DMS114 treated with DMSO at 0.1 percent for 48 hours (cell line): ENCODE measurements around the gene KCNC3.
"Not testable (repeated sequence)": the region's sequence is repeated elsewhere in the genome, so short reads cannot be mapped to it uniquely, and the experiment has no call there.

ENCODE experiments used
- DNase-seq: peaks from one replicate; lab custom pipeline; 2025; ENCODE audit not compliant: unreplicated experiment; lab: John Stamatoyannopoulos, UW

The KCNC3 gene

DNA sequence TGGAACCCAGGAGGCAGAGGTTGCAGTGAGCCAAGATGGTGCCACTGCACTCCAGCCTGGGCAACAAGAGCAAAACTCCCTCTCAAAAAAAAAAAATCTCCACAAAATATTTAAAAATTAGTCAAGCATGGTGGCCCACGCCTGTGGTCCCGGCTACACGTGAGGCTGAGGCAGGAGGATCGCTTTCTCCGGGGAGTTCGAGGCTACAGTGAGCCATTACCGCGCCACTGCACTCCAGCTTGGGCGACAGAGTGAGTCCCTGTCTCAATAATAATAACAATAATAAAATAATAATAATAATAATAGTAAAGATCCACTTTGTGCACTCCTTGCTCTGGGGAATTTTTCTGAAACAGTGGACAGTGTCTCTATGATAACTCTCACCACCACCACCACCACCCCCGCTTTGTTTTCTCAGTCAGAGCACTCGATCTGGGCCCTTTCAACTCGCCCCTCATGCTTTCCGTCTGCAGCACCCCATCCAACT is 27.6 kb upstream of the KCNC3 start:
- no peak for DNase-seq

DNA sequence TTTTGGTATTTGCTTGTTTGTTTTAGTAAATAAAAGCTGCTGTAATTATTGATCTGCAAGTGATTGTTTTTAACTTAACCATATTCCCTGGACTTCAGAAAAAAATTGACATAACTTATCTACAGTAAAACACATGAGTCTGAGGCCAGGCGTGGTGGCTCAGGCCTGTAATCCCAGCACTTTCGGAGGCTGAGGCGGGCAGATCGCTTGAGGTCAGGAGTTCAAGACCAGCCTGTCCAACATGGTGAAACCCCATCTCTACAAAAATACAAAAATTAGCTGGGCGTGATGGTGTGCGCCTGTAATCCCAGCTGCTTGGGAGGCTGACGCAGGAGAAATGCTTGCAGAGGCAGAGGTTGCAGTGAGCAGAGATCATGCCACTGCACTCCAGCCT is 24.3 kb upstream of the KCNC3 start:
- not testable (repeated sequence) for DNase-seq

DNA sequence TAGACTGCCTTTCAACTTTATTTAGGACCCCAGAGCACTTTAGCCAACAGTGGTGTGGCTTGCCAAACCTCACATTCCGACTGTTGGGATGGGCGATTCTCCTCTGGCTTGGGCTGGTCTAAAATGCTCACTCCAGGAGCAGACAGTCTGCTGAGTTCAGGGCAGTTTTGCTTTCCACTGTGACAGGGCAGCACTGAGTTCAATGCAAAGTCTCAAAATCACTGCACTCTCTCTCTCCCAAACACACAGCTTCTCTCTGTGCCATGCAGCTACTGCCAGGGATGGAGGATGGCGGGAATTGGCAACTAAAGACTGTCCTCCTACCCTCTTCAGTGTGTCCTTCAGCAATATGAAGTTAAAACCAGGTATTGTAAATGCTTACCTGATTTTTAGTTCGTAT is 23.1 kb upstream of the KCNC3 start:
- no peak for DNase-seq

DNA sequence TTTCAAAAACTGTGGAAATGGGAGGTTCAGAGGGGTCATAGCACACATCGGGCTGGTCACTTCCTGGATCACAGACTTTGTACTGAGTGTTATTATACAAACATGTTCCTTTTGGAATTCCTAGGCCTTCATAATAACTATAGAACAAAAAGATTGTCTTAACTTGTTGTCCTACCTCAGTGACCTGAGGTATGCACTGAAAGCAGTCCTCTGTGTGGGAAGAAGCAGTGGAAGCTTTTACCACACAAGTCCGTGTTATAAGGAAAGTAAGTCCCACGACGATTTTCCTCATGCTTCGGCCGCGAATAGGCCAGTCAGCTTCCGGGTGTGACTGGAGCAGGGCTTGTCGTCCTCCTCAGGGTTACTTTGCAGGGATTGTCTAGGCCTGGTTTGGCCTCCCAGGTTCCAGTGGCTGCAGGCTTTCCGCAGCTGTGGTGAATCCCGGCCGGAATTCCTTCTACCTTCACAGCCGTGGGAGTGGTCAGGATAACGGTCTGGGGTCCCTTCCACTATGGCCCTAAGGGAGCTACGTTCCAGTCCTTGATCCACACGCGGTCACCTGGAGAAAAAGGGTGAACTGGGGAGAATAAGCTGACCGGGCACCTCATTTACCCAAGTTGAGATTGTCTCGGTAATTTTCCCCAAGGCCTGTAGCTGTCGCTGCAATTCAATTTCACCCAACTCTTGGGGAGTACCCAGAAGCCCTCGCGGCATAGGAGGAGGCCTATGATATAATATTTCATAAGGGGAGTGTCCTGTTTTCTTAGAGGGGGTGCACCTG is 20.3 kb upstream of the KCNC3 start:
- no peak for DNase-seq

DNA sequence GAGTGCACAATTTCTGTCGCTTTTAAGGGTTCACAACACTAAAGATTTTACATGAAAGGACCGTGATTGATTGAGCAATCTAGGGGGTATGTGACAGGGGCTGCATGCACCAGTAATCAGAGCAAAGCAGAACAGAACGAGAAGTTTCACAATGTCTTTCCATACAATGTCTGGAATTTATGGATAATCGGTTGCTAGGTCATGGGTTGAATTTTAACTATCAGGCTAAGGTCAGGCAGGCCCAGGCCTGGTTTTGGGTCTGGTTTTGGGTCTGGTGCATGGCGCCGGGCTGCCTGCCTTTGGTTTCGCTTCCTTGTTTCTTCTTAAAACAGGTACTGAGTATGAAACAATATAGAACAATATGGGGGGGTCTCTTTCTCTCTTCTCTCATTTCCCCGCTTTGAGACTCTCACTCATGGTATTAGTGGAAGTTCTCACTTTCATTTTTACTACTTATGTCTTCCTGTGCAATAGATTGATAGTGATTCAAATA is 18.0 kb upstream of the KCNC3 start:
- DNase-seq: not testable (repeated sequence)

DNA sequence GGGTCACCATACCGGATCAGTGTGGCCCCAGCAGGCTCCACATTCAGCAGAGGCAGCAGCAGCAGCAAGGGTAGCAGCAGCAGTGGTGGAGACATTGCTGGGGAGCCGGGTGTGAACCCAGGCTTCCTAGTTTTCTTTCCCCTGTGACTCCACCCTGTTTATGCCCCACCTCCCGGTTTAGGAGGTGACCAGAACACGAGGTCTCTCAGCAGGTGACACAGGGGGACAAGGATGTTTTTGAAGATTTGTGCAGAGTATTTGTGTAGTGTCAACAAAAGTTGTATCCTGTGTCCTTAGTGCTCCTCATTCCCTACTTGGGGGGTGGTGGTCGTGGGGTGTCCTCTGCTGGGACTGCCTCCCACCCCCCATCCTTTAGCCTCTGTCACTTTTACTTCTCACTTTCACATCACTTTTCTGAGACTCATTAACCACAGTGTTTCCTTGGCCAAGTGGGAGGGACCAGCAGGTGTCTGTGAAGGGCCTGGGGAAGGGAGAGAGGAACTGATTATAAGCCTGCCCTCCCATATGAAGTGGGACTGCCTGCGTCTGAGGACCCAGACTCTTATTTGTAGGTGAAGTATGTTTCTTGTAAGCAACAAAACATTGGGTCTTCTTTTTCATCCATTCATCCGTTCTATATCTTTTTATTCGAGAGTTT is 15.6 kb upstream of the KCNC3 start:
- DNase-seq: no peak

DNA sequence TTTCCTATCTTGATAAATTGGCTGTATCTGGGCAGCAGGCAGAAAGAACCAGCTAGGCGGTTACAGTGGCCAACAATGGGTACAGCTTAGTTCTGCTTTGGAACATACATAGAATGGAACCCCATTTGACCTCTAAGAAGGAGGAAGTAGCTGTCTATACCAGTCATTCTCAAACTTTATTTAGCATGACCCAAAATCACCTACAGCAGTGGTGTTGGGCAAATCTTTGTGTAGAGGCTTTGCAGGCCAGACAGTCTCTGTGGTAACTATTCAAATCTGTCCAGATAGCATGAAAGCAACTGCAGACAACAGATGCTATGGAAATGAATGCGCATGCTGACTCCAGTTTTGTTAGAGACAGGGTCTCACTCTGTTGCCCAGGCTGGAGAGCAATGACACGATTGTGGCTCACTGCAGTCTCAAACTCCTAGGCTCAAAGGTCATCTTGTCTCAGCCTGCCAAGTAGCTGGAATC is 12.0 kb upstream of the KCNC3 start:
- no peak for DNase-seq

DNA sequence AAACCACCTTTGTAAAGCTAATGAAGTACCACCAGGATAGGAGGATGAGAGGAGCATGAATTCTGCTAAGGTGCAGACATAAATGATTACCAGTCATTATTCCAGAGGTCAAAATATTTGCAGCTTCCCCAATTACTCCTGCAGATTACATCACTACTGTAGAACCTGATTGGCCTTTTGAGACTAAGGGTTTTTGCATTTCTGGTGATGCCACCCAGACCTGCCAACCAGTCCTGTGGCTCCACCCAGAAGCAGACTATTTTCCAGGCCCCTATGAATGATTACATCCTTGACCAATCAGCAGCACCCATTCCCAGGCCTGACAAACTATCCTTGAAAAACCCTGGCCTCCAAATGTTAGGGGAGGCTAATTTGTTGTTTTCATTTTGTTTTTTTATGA is 11.2 kb upstream of the KCNC3 start:
- DNase-seq: no peak

DNA sequence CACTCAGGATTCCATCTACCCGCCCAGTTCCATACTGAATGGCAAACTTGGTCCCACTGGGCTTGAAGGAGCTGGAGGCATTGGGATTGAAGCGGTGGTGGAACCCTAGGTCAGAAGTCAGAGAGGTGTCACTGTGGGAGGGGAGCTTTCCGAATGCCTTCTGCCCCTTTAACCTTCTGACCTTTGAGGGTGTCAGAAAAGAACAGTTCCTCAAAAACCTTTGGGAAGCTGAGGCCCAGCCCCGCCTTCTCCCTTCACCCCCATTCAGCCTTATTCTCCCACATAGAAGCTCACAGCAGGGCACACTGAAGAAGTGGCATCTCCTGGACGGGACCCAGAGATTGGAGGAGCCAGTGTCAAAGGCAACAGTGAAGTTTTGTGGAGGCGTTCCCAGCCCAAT is 7.9 kb upstream of the KCNC3 start:
- DNase-seq: not testable (repeated sequence)

DNA sequence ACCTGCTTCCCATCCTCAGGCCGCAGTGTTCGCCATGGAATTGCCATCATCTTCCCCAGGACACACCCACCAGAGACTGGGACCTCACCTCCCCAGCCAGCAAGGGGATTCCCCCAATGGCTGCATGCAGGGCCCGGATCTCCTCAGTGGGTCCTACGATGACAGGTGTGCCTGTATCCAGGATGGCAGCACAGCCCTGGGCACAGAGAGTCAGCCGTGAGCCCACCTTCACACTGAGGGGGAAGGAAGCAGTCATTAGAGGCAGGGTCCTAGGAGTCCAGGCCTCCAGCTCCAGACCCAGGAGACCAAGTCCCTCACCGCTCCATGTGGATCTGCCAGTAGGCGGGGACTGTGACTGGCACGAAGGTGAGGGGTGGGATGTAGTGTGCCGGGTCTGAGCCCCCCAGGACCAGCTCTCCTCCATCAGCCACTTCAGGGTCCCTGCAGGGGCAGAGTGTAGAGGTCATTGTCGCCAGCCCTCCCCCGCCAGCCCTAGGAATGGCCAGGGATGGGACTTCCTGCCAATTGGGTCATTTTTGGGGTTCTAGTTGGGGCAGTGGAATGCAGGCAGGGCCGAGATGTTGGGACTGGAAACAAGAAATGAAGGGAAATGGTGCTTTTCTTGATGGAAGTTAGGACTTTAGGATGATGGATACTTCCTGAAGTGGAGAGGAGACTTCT is 5.7 kb upstream of the KCNC3 start:
- no peak for DNase-seq

DNA sequence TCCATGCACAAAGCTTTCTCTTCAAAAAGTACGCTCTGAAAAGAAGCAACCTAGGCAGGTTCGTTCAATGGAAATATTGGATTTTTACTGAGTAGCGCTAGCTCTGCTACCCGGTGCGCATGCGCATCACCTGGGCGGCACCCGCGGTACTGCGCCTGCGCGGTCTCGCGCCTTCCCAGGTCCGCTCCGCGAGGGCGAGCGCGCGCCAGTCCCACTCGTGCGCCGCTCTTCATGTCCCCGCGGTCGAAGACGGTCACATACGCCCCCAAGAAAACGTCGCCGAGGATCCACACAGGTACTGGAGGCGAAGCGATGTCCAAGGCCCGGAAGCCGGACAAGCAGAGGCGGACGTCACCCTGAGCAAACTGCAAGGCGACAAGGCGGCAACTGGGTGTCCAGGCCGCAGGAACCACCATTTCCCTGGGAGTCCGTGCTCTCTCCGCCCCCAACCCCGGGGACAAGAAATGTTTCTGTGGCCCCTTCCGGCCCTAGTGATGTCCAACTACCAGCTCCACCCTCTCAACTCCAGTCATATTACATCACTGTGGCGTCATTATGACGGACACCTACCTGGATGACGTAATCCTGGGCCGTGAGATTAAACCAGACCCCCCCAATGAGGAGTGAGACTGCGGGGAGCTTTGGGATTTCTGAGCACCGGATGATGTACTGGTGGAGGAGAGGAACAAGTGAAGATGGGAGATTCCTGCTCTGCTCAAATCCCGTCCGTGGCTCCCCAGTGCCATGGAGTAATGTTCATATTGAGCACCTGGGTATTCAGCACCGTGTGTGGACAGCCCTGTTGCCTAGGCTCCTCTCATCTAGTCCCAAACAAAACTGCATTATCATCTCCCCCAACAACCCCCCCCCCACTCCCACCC is 4.8 kb upstream of the KCNC3 start:
- DNase-seq: no peak

DNA sequence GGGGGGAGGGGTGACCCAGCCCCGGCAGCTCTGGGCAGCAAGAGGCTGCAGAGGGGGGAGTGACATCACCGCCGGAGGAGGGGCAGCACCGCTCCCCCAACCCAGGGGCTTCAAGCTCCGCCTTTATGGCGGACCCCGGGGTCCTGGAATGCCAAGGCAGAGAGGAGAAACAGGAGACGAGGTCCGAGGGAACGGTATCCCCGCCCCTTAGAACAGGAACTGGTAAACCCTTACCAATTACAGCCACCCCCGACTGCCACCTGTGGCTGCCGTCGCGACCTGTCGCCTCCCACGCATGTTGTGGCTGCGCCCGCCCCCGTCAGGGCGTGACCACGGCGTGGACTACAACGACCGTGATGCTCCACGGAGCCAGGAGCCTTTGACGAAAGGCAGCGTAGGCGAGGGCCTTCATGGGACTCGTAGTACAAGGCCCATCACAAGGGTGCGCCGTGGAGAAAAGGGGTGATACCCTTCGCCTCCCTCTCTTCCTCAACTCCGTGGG is 4.1 kb upstream of the KCNC3 start:
- peak; percentile 64 for DNase-seq

DNA sequence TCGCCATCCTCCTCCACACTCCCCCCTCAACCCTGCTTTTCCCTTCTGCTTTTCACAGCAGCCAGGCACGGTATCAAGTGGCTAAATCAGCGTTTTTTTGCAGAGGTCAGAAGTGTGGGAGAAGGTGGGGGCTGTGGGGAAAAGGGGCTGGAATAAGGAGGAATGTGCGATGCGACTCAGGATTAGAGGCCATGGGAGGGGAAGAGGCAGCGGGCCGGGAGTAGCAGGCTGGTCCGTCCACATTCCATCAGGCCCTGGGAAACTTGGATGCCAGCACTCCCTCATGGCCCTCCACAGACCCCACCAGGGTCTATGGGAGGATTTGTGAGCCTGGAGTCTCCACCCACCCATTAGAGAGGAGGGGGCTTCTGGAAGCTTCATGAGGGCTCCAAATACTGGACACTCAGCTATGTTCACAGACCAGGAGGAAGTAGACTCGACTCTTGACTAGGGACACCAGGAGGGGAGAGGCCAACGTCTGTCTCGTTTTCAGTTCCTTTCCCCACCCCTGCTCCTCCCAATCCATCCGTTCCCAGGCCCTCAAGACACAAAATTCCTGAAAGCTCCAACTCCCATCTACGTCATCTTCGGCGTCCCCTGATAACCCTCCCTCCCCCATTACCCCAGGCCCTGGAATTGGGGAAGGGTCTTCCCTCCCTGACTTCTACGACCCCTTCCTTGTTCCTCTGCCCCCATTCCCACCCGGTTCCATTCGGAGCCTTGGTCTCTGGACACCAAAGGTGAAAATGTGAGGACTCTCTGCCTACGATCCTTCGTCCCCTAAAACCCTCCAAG is 3.3 kb upstream of the KCNC3 start:
- DNase-seq: no peak

DNA sequence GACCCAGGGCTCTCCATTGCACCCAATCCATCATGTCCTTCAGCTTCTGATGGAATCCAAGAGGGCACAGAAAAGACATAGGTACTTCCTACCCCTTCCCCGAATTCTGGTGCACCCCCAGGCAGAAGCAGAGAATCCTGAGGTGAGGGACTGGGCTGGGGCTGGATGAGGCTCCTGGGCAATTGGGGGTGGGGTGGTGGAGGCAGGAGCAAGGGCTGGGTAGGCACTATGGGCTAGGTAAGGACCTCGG is 2.7 kb upstream of the KCNC3 start:
- no peak for DNase-seq

DNA sequence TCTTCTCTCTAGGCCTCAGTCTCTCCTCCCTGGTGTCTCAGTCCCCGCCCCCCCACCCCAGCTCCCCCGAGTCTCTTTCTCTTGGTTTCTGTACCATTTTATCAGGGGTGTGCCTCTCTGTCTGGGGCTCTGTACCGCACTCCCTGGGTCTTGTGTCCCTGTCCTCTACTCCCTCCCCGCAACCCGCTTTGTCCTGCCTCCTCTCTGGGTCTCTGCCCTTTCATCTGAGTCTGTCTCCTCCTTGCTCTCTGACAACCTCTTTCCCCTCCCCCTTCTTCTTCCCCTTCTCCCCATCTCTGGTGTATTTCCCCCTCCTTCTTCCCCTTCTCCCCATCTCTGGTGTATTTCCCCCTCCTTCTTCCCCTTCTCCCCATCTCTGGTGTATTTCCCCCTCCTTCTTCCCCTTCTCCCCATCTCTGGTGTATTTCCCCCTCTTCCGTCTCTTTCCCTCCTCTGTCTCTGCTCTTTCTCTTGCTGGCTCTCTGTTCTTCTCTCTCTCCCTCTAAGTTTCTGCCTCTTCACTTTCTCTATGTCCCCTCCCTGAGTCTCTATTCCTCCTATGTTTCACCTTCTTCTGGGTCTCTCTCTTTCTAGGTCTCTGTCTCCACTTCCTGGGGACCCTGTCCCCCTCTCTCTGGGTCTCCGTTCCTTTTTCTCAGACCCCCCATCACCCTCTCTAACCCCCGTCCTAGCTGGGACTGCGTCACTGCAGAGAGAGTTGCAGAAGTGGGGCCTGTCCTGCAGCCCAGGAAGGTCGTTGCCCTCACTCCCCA is 2.2 kb upstream of the KCNC3 start:
- no peak for DNase-seq

DNA sequence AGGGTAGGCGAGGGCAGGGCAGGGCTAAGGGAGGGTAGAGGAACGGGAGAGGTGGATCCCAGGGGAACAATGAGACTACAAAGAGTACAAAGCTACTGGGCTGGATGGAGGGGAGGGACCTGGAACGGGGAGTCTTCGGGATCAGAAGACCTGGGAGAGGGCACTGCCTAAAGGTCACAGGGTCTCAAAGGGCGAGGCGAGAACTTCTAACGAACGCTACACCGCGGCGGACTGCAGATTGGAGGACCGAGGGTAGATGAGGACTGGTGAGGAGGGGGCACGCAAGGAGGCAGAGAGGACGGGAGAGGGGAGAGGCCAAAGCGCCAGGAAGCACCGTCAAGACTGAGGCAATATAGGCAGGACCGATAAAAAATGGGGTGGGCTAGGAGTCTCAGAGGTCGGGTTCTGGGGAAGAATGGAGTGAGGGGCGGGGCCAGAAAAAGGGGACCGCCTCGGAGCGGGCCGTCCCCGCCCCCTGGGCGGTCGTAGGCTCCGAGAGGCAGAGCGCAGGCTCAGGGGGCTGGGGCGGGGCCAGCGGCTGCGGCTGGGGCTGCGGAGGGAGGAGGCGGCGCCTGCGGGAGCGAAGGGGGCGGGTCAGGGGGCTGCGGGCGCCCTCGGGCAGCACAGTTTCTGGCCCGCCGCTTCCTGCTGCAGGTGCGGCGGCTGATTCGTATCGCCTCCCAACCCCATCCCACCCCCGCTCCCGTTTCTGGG is 1.3 kb upstream of the KCNC3 start:
- DNase-seq: peak; percentile 53

DNA sequence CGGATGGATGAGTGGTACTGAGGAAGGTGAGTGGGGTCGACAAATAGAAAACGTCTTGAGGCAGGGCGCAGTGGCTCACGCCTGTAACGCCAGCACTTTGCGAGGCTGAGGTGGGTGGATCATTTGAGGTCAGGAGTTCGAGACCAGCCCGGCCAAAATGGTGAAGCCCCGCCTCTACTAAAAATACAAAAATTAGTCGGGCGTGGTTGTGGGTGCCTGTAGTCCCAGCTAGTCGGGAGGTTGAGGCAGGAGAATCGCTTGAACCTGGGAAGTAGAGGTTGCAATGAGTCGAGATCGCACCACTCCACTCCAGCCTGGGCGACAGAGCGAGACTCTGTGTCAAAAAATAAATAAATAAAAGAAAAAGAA is 733 bp upstream of the KCNC3 start:
- not testable (repeated sequence) for DNase-seq

DNA sequence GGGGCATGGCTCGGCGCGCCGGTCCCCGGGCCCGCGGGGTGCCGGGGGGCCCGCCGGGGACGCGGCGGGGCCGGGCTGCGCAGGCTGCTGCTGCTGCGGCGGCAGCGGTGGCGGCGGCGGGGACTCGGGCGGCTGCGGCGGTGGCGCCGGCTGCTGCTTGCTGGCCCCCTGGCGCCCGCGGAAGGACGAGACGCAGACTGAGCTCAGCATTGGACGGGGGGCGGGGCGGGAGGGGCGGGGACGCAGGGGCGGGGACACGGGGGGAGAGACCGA is 368 bp downstream of the KCNC3 start:
- DNase-seq: no peak
